ENCODE results near the gene ADCY6.

DNA sequence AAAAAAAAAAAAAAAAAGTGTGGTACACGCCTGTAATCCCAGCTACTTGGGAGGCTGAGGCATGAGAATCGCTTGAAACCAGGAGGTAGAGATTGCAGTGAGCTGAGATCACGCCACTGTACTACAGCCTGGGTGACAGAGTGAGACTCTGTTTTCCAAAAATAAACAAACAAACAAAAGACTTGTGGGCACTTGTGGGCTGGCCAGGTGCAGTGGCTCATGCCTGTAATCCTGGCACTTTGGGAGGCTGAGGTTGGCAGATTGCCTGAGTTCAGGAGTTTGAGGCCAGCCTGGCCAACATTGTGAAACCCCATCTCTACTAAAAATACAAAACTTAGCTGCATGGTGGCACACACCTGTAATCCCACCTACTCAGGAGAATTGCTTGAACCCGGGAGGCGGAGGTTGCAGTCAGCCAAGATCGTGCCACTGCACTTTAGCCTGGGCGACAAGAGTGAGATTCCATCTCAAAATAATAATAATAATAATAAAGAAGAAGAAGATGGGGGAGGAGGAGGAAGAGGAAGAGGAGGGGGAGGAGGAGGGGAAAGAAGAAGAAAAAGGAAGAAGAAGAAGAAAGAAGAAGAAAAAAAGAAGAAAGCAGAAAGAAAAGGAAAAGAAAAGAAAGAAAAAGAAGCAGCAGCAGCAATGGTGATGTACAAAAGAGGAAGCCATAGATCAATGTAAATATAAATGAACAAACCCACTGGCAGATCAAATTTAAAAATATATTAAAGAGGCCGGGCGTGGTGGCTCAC, 44.5 kb downstream of the ADCY6 start:
- TF ChIP-seq, protein P1, sequence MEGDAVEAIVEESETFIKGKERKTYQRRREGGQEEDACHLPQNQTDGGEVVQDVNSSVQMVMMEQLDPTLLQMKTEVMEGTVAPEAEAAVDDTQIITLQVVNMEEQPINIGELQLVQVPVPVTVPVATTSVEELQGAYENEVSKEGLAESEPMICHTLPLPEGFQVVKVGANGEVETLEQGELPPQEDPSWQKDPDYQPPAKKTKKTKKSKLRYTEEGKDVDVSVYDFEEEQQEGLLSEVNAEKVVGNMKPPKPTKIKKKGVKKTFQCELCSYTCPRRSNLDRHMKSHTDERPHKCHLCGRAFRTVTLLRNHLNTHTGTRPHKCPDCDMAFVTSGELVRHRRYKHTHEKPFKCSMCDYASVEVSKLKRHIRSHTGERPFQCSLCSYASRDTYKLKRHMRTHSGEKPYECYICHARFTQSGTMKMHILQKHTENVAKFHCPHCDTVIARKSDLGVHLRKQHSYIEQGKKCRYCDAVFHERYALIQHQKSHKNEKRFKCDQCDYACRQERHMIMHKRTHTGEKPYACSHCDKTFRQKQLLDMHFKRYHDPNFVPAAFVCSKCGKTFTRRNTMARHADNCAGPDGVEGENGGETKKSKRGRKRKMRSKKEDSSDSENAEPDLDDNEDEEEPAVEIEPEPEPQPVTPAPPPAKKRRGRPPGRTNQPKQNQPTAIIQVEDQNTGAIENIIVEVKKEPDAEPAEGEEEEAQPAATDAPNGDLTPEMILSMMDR (conservative IDR thresholded peaks at IDR 0.05; ENCODE audit: low read length): no peak
- TF ChIP-seq EZH2phosphoT487 (IDR thresholded peaks at IDR 0.05; ENCODE audit: borderline replicate concordance, low read depth, low read length): no peak
